ENCODE results near the gene TUBB2B. TPM values are rescaled to one million over a fixed set of nuclear protein-coding genes. Genes with fewer than 3 reads are reported as not detected.
"Not testable (repeated sequence)": the region's sequence is repeated elsewhere in the genome, so short reads cannot be mapped to it uniquely, and the experiment has no call there.

The TUBB2B gene
- polyA plus RNA-seq, 1 donor from 2014 or later: 3,172 TPM

- no peaks in the 10 kb centered on the region for H3K9me3 ChIP-seq (ENCODE audit: low read length)
- no peaks in the 10 kb centered on the region for H3K36me3 ChIP-seq (ENCODE audit: insufficient read depth, low read length)
- H3K4me2 ChIP-seq (ENCODE audit: low read length): no peak overlapping the region
- no peaks in the 10 kb centered on the region for H3K27me3 ChIP-seq (ENCODE audit: insufficient read depth, low read depth, low read length)
- no peak for TF ChIP-seq MXI1 (conservative IDR thresholded peaks at IDR 0.05; ENCODE audit: poor library complexity, severe bottlenecking)
- TF ChIP-seq CTCF (IDR thresholded peaks at IDR 0.05; ENCODE audit: poor library complexity, severe bottlenecking): no peak
- TF ChIP-seq EZH2 (IDR thresholded peaks at IDR 0.05; ENCODE audit: borderline replicate concordance, insufficient read depth, low read length, poor library complexity, severe bottlenecking): no peak
- no peak for TF ChIP-seq RAD21 (conservative IDR thresholded peaks at IDR 0.05)
- TF ChIP-seq EP300 (conservative IDR thresholded peaks at IDR 0.05; ENCODE audit: poor library complexity, severe bottlenecking): no peak
- no peak for TF ChIP-seq SMC3 (conservative IDR thresholded peaks at IDR 0.05; ENCODE audit: poor library complexity)
- no peak for TF ChIP-seq TAF1 (IDR thresholded peaks at IDR 0.05; ENCODE audit: low read depth)
- no peak for TF ChIP-seq REST (IDR thresholded peaks at IDR 0.05; ENCODE audit: borderline replicate concordance)
- no peak for TF ChIP-seq POLR2AphosphoS5 (IDR thresholded peaks at IDR 0.05)
- no peaks in the 10 kb centered on the region for H4K20me1 ChIP-seq (ENCODE audit: insufficient read depth)
- H3K4me3 ChIP-seq (ENCODE audit: low read length): no peak overlapping the region
- H3K9me2 ChIP-seq (ENCODE audit: insufficient read depth, low read length): no peaks in the 10 kb centered on the region
- no peak overlapping the region for H2AFZ ChIP-seq (ENCODE audit: low read depth, low read length)
- H3K27ac ChIP-seq (ENCODE audit: low read length): no peak overlapping the region
- no peaks in the 10 kb centered on the region for H3F3A ChIP-seq (ENCODE audit: insufficient read depth, low read length, poor library complexity, severe bottlenecking)
- H3K79me2 ChIP-seq (replicated peaks; ENCODE audit: insufficient read depth, low read length): no peaks in the 10 kb centered on the region
- H3K9ac ChIP-seq (ENCODE audit: low read length): no peak overlapping the region
These were observed 26.8 kb downstream of the TUBB2B start for GRCh38 chr6:3200682-3201081.

- Histone ChIP-seq H3K9ac (ENCODE audit: low read length) (no peak overlapping the region), H3K4me3 (ENCODE audit: low read length) (no peak overlapping the region), H3K79me2 (replicated peaks; ENCODE audit: insufficient read depth, low read length) (no peaks in the 10 kb centered on the region), H3K27me3 (ENCODE audit: insufficient read depth, low read depth, low read length) (no peaks in the 10 kb centered on the region), H3K9me2 (ENCODE audit: insufficient read depth, low read length) (no peaks in the 10 kb centered on the region), H3K4me2 (ENCODE audit: low read length) (no peak overlapping the region), H3K36me3 (ENCODE audit: insufficient read depth, low read length) (no peaks in the 10 kb centered on the region), H3K9me3 (ENCODE audit: low read length) (no peaks in the 10 kb centered on the region), H2AFZ (ENCODE audit: low read depth, low read length) (no peak overlapping the region), H3F3A (ENCODE audit: insufficient read depth, low read length, poor library complexity, severe bottlenecking) (peaks cover 4% of the 10 kb centered on the region), H3K27ac (ENCODE audit: low read length) (no peak overlapping the region), H4K20me1 (ENCODE audit: insufficient read depth) (no peaks in the 10 kb centered on the region)
- no peak for TF ChIP-seq CTCF (IDR thresholded peaks at IDR 0.05; ENCODE audit: poor library complexity, severe bottlenecking)
- no peak for TF ChIP-seq TAF1 (IDR thresholded peaks at IDR 0.05; ENCODE audit: low read depth)
- TF ChIP-seq POLR2AphosphoS5 (IDR thresholded peaks at IDR 0.05): no peak
- no peak for TF ChIP-seq MXI1 (conservative IDR thresholded peaks at IDR 0.05; ENCODE audit: poor library complexity, severe bottlenecking)
These were observed 28.1 kb downstream of the TUBB2B start for GRCh38 chr6:3199382-3199781.

- H3K27ac ChIP-seq (ENCODE audit: low read length); H3K4me2 ChIP-seq (ENCODE audit: low read length): not testable (repeated sequence)
These were observed 29.7 kb downstream of the TUBB2B start for GRCh38 chr6:3197734-3198133.

More at GRCh38 chr6:3197734-3198133, 29.7 kb downstream of the TUBB2B start:
- not testable (repeated sequence) for H2AFZ ChIP-seq (ENCODE audit: low read depth, low read length); H3K9me2 ChIP-seq (ENCODE audit: insufficient read depth, low read length); H3K4me3 ChIP-seq (ENCODE audit: low read length); H3K79me2 ChIP-seq (replicated peaks; ENCODE audit: insufficient read depth, low read length); H3K9ac ChIP-seq (ENCODE audit: low read length); H3K36me3 ChIP-seq (ENCODE audit: insufficient read depth, low read length); H4K20me1 ChIP-seq (ENCODE audit: insufficient read depth); H3K27me3 ChIP-seq (ENCODE audit: insufficient read depth, low read depth, low read length); H3F3A ChIP-seq (ENCODE audit: insufficient read depth, low read length, poor library complexity, severe bottlenecking); H3K9me3 ChIP-seq (ENCODE audit: low read length)
